WTC11 (cell line): ENCODE measurements around the gene CD2. TPM values are rescaled to one million over a fixed set of nuclear protein-coding genes. Genes with fewer than 3 reads are reported as not detected.
A peak's percentile ranks its signal among the peaks of the same experiment; 100 is the strongest.

ENCODE experiments used
- ATAC-seq: fragments of 200-7000 bp; cut with Tn5 transposase; 2 replicates; pipeline ENCODE4 v1.10.0; 2021; ENCODE audit warnings: mild to moderate bottlenecking, moderate library complexity
- CTCF ChIA-PET: fragments of 300-600 bp; sonication (Branson Sonifier 250); formaldehyde crosslinking; loops from one replicate; lab custom pipeline; 2021; ENCODE audit warnings: antibody characterized with exemption; lab: Charles Lee
- POLR2A ChIA-PET: fragments of 350-600 bp; sonication (Branson Sonifier 250); formaldehyde crosslinking; loops from one replicate; lab custom pipeline; 2021; ENCODE audit warnings: antibody characterized with exemption; lab: Charles Lee
- DNase-seq: peaks from one replicate; pipeline ENCODE4 v3.0.0; 2021; ENCODE audit warnings: low spot score
- H3K27ac Mint-ChIP-seq: 2 replicates; pipeline ENCODE4 v1.8.0; 2021; ENCODE audit warnings: mixed read lengths
- H3K27me3 Mint-ChIP-seq: 2 replicates; pipeline ENCODE4 v1.8.0; 2021; ENCODE audit warnings: low read depth, mild to moderate bottlenecking, moderate library complexity, mixed read lengths
- H3K36me3 Mint-ChIP-seq: 2 replicates; pipeline ENCODE4 v1.8.0; 2021; ENCODE audit warnings: mixed read lengths
- H3K4me1 Mint-ChIP-seq: 2 replicates; pipeline ENCODE4 v1.8.0; 2022; ENCODE audit warnings: mixed read lengths
- H3K4me3 Mint-ChIP-seq: 2 replicates; pipeline ENCODE4 v1.8.0; 2021; ENCODE audit warnings: mild to moderate bottlenecking, moderate library complexity, mixed read lengths
- H3K9me3 Mint-ChIP-seq: 2 replicates; pipeline ENCODE4 v1.8.0; 2021; ENCODE audit warnings: mixed read lengths
- CREM ChIP-seq: sonication (generic); formaldehyde crosslinking; IDR thresholded peaks from 2 replicates; pipeline ENCODE4 v1.8.1; 2022; ENCODE audit warnings: mild to moderate bottlenecking, missing genetic modification reagents, moderate library complexity
- NR3C1 ChIP-seq: sonication (generic); formaldehyde crosslinking; conservative IDR thresholded peaks from 2 replicates; pipeline ENCODE4 v1.8.1; 2023; ENCODE audit warnings: low read depth, mild to moderate bottlenecking, missing genetic modification reagents
- ZNF232 ChIP-seq: sonication (generic); formaldehyde crosslinking; IDR thresholded peaks from 2 replicates; pipeline ENCODE4 v1.8.0; 2022; ENCODE audit warnings: mild to moderate bottlenecking, missing genetic modification reagents
- ZNF396 ChIP-seq: fragments of 250-450 bp; sonication (Bioruptor Pico); IDR thresholded peaks from 2 replicates; pipeline ENCODE4 v1.8.0; 2021; ENCODE audit warnings: mild to moderate bottlenecking, moderate library complexity, borderline replicate concordance
- total RNA-seq: library from RNA; stranded (reverse); gene quantifications from 3 replicates; pipeline ENCODE4 v1.2.3, GENCODE V29; 2021
- TF ChIP-seq, protein P1 (sequence below): fragments of 200-600 bp; IDR thresholded peaks from 2 replicates; pipeline ENCODE4 v1.8.0; 2022; ENCODE audit warnings: antibody characterized with exemption
- TF ChIP-seq, protein P2 (sequence below): sonication (generic); formaldehyde crosslinking; IDR thresholded peaks from 2 replicates; pipeline ENCODE4 v1.8.1; 2022; ENCODE audit warnings: low read depth, missing genetic modification reagents, borderline replicate concordance
- TF ChIP-seq, protein P3 (sequence below): sonication (generic); formaldehyde crosslinking; IDR thresholded peaks from 2 replicates; pipeline ENCODE4 v1.8.1; 2023; ENCODE audit warnings: mild to moderate bottlenecking, missing genetic modification reagents, moderate library complexity
- TF ChIP-seq, protein P4 (sequence below): sonication (generic); formaldehyde crosslinking; IDR thresholded peaks from 2 replicates; pipeline ENCODE4 v1.8.1; 2023; ENCODE audit warnings: mild to moderate bottlenecking, missing genetic modification reagents
- TF ChIP-seq, protein P5 (sequence below): sonication (generic); formaldehyde crosslinking; IDR thresholded peaks from 2 replicates; pipeline ENCODE4 v1.8.1; 2023; ENCODE audit warnings: mild to moderate bottlenecking, missing genetic modification reagents, borderline replicate concordance

CD2 gene
- total RNA-seq, 1 experiment from 2014 or later, result 0.13 TPM

DNA sequence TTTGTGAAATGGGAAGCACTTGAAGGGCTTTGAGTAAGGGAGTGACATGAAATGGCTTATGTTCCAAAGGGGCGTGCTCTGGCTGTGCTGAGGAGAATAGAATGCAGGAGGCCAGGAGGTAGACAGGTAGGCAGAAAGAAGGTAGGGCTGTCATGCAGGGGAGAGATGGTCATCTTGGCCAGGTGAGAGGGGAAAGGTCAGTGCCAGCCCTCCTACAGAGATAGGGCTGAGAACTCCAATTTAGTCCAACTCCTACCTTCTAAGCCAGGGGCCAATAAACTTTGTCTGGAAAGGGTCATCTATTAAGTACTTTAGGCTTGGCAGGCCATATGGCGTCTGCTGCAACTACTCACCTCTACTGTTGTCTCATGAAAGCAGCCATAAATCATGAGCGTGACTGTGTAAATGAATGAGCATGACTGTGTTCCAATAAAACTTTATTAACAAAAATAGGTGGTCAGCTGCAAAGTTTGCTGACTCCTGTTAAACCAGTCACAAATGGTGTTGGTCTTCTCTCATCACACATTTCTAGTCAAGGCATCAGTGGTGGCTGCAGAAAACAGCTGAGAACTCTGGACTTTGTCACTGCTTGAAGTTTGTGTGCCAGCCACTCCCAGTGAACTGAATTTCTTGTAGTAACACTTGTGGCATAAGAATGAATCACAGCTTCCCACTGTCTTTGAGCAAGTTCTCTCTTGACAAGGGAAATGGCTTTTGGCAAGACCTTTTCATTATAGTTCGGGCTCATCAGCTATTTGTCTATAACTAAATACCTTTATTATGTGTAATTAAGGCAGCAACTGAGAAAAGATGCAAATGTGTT lies 32.0 kb upstream of the CD2 start:
- Mint-ChIP-seq H3K36me3 (peaks cover 10% of the 10 kb centered on the region), H3K4me3 (no peak overlapping the region)
- no peak for ATAC-seq

DNA sequence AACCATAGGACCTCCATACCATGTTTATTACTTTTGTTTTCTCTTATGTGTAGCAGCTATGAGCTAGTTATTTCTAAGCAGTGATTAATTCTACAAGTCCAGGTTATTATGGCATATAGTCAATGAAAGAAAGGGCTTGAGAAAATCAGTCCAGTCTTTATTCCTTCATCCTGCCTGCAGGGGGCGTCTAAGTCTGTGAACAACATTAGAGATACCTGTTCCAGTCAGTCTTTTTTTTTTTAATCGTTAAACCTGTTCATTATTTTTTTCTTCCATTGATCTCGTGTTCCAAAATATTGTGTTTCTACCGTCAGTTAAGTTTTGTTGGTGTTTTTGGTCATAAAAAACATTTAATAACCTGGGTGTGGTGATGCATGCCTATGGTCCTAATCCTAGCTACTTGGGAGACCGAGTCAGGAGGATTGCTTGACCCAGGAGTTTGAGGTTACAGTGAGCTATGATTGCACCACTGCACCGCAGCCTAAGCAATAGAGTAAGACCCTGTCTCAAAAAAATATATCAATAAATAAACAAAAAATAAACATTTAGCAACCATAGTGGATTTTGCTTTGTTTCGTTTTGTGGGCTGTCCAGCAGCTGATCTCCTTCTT lies 29.4 kb upstream of the CD2 start:
- Mint-ChIP-seq H3K4me1 (peaks cover 23% of the 10 kb centered on the region), H3K27me3 (no peaks in the 10 kb centered on the region; the same call in 1 of the 2 replicates), H3K27ac (no peak overlapping the region)
- ChIA-PET POLR2A (no interaction called here), CTCF (interaction anchor here (0.5 to 1.4 kb wide), 9 partner anchors 13 to 429 kb away, joined by 3 to 7 read pairs (median 3); partner anchors contain the start of gene TTF2)
- DNase-seq, result peak; percentile 74
- TF ChIP-seq, protein P1, sequence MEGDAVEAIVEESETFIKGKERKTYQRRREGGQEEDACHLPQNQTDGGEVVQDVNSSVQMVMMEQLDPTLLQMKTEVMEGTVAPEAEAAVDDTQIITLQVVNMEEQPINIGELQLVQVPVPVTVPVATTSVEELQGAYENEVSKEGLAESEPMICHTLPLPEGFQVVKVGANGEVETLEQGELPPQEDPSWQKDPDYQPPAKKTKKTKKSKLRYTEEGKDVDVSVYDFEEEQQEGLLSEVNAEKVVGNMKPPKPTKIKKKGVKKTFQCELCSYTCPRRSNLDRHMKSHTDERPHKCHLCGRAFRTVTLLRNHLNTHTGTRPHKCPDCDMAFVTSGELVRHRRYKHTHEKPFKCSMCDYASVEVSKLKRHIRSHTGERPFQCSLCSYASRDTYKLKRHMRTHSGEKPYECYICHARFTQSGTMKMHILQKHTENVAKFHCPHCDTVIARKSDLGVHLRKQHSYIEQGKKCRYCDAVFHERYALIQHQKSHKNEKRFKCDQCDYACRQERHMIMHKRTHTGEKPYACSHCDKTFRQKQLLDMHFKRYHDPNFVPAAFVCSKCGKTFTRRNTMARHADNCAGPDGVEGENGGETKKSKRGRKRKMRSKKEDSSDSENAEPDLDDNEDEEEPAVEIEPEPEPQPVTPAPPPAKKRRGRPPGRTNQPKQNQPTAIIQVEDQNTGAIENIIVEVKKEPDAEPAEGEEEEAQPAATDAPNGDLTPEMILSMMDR, result peak; percentile 59
- TF ChIP-seq ZNF232 (CRISPR knock-in tag), result no peak
- TF ChIP-seq, all 79 proteins: peak for 1
- Mint-ChIP-seq H3K4me3 (no peak overlapping the region), H3K36me3 (peaks cover under 1% of the 10 kb centered on the region), H3K9me3 (peaks cover under 1% of the 10 kb centered on the region)
- no peak for ATAC-seq

More for the DNA sequence above, 32.0 kb upstream of the CD2 start:
- TF ChIP-seq CREM (CRISPR knock-in tag) (no peak), ZNF396 (CRISPR knock-in tag) (no peak)
- TF ChIP-seq, protein P2, sequence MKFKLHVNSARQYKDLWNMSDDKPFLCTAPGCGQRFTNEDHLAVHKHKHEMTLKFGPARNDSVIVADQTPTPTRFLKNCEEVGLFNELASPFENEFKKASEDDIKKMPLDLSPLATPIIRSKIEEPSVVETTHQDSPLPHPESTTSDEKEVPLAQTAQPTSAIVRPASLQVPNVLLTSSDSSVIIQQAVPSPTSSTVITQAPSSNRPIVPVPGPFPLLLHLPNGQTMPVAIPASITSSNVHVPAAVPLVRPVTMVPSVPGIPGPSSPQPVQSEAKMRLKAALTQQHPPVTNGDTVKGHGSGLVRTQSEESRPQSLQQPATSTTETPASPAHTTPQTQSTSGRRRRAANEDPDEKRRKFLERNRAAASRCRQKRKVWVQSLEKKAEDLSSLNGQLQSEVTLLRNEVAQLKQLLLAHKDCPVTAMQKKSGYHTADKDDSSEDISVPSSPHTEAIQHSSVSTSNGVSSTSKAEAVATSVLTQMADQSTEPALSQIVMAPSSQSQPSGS (CRISPR knock-in tag), result no peak
- TF ChIP-seq, protein P3, sequence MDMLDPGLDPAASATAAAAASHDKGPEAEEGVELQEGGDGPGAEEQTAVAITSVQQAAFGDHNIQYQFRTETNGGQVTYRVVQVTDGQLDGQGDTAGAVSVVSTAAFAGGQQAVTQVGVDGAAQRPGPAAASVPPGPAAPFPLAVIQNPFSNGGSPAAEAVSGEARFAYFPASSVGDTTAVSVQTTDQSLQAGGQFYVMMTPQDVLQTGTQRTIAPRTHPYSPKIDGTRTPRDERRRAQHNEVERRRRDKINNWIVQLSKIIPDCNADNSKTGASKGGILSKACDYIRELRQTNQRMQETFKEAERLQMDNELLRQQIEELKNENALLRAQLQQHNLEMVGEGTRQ (CRISPR knock-in tag), result no peak
- ChIA-PET POLR2A (no interaction called here), CTCF (interaction anchor here (0.6 to 1.7 kb wide), 2 partner anchors 15 to 530 kb away, joined by 3 read pairs; no protein-coding TSS in a partner anchor)
- Mint-ChIP-seq H3K27ac (no peak overlapping the region), H3K27me3 (no peaks in the 10 kb centered on the region), H3K4me1 (peaks cover 17% of the 10 kb centered on the region), H3K9me3 (peaks cover 11% of the 10 kb centered on the region)
- DNase-seq, result no peak

DNA sequence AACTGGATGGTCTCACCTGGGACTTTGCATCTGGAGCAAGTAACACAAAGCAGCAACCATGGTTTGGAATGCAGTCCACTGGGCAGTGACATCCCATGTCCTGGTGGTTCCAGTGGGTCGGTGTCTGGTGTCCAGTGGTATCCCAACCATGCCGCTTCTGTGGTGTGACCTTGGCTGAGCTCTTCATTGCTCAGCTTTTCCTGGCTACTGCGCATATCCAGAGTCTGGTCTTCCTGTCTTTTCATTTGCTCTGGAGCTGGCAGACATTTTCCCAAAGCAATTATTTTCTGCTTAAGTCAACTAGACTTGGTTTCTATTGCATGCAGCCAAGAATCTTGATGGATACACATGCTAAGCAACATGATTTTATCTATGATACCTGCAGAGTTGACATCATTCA lies 28.4 kb upstream of the CD2 start:
- Mint-ChIP-seq H3K27me3 (no peaks in the 10 kb centered on the region; the same call in 1 of the 2 replicates), H3K36me3 (no peaks in the 10 kb centered on the region), H3K4me1 (peaks cover 23% of the 10 kb centered on the region), H3K4me3 (no peak overlapping the region), H3K27ac (no peak overlapping the region), H3K9me3 (no peaks in the 10 kb centered on the region)
- TF ChIP-seq, protein P4, sequence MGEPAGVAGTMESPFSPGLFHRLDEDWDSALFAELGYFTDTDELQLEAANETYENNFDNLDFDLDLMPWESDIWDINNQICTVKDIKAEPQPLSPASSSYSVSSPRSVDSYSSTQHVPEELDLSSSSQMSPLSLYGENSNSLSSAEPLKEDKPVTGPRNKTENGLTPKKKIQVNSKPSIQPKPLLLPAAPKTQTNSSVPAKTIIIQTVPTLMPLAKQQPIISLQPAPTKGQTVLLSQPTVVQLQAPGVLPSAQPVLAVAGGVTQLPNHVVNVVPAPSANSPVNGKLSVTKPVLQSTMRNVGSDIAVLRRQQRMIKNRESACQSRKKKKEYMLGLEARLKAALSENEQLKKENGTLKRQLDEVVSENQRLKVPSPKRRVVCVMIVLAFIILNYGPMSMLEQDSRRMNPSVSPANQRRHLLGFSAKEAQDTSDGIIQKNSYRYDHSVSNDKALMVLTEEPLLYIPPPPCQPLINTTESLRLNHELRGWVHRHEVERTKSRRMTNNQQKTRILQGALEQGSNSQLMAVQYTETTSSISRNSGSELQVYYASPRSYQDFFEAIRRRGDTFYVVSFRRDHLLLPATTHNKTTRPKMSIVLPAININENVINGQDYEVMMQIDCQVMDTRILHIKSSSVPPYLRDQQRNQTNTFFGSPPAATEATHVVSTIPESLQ (CRISPR knock-in tag), result no peak
- TF ChIP-seq NR3C1 (CRISPR knock-in tag), result no peak
- TF ChIP-seq, protein P5, sequence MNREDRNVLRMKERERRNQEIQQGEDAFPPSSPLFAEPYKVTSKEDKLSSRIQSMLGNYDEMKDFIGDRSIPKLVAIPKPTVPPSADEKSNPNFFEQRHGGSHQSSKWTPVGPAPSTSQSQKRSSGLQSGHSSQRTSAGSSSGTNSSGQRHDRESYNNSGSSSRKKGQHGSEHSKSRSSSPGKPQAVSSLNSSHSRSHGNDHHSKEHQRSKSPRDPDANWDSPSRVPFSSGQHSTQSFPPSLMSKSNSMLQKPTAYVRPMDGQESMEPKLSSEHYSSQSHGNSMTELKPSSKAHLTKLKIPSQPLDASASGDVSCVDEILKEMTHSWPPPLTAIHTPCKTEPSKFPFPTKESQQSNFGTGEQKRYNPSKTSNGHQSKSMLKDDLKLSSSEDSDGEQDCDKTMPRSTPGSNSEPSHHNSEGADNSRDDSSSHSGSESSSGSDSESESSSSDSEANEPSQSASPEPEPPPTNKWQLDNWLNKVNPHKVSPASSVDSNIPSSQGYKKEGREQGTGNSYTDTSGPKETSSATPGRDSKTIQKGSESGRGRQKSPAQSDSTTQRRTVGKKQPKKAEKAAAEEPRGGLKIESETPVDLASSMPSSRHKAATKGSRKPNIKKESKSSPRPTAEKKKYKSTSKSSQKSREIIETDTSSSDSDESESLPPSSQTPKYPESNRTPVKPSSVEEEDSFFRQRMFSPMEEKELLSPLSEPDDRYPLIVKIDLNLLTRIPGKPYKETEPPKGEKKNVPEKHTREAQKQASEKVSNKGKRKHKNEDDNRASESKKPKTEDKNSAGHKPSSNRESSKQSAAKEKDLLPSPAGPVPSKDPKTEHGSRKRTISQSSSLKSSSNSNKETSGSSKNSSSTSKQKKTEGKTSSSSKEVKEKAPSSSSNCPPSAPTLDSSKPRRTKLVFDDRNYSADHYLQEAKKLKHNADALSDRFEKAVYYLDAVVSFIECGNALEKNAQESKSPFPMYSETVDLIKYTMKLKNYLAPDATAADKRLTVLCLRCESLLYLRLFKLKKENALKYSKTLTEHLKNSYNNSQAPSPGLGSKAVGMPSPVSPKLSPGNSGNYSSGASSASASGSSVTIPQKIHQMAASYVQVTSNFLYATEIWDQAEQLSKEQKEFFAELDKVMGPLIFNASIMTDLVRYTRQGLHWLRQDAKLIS (CRISPR knock-in tag), result no peak
- POLR2A ChIA-PET, result no interaction called here
- DNase-seq (no peak), ATAC-seq (no peak)
- CTCF ChIA-PET, result interaction anchor here (0.5 to 1.6 kb wide), 10 partner anchors 14 to 357 kb away, joined by 3 to 5 read pairs (median 4); partner anchors contain the start of gene TTF2
